ENCODE data around the gene SPON2.
A peak's percentile ranks its signal among the peaks of the same experiment; 100 is the strongest.
"Not testable (repeated sequence)": the region's sequence is repeated elsewhere in the genome, so short reads cannot be mapped to it uniquely, and the experiment has no call there.

The SPON2 gene

DNA sequence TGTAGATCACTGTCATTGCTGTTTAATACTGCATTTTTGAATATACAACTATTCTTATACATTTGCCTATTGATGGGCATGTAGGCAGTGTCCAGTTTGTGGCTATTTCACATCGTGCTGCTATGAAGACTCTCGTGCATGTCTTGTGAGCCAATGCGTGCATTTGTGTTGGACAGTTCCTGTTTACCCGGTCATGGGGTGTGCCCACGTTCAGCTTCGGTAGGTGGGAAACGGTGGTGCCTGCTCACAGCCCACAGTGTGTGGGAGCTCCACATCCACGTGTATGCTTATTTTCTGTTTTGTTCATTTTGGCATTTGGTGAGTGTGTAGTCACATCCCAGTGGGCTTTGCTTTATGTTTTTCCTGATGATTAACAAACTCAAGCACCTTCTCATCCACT is 39.4 kb downstream of the SPON2 start:
- no peak for FAIRE-seq
- no peak for DNase-seq (ENCODE audit: insufficient read length, low spot score)
- TF ChIP-seq, protein P1, sequence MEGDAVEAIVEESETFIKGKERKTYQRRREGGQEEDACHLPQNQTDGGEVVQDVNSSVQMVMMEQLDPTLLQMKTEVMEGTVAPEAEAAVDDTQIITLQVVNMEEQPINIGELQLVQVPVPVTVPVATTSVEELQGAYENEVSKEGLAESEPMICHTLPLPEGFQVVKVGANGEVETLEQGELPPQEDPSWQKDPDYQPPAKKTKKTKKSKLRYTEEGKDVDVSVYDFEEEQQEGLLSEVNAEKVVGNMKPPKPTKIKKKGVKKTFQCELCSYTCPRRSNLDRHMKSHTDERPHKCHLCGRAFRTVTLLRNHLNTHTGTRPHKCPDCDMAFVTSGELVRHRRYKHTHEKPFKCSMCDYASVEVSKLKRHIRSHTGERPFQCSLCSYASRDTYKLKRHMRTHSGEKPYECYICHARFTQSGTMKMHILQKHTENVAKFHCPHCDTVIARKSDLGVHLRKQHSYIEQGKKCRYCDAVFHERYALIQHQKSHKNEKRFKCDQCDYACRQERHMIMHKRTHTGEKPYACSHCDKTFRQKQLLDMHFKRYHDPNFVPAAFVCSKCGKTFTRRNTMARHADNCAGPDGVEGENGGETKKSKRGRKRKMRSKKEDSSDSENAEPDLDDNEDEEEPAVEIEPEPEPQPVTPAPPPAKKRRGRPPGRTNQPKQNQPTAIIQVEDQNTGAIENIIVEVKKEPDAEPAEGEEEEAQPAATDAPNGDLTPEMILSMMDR (IDR thresholded peaks at IDR 0.05; ENCODE audit: insufficient read depth, missing control alignments) = no peak

DNA sequence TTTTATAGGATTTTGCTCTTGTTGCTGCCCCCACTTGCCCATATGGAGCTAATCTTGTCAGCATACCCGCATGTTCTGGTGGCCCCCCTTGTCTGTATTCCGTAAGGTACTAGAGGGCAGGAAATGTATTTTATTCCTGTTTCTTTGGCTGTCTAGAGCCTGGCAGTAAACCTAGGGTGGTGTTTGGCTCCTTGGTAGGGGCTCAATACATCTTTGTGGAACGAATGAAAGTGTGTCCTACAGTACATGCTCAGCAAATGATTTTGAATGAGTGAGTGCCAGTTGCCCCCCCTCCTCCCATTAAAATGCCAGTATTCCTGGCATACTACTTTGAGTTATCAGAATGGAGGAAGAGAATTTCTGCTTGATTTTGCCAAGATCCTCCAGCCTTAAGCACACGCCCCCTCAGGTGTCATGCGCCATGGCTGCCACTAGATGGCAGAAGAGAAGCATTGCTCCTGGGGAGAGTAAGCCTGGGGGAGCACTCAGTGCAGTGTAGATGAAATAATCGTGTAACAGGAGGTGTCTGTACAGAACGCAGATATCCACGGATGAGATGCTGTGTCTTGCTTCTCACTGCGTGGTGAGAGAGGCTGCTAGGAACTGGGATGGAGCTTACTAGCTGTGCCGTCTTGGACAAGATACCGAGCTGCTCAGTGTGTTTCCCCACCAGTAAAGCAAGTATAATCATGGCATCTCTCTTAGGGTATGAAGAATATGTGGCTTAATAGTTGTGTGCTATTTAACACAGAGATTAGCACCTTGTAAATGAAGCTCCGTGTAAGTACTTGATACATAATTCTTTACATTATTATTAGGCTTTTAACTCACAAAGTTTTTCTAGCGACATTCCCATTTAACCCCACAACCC is 41.8 kb downstream of the SPON2 start:
- TF ChIP-seq, protein P1 (IDR thresholded peaks at IDR 0.05; ENCODE audit: insufficient read depth, missing control alignments) = peak; percentile 99
- FAIRE-seq = peak; percentile 44

DNA sequence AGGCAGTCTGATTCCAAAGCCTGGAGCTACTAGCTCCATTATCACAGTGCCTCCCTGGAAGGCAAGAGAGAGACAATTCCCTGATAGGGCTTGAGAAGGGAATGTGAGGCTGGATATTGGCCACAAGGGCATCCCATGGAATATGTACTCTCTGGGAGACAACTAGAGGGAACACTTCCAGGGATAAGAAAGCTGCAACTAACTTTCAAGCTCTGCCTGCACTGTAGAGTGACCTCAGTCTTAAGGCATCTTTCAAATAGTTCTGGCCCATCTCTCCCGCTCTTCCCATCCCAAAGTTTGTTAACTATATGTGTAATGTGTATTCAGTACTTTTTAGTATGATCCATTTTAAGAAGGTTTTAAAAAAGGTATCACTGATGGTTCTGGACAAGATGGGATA is 45.9 kb downstream of the SPON2 start:
- no peak for FAIRE-seq
- TF ChIP-seq, protein P1 (IDR thresholded peaks at IDR 0.05; ENCODE audit: insufficient read depth, missing control alignments) = no peak
- no peak for DNase-seq (ENCODE audit: insufficient read length, low spot score)

More for the DNA sequence above, 41.8 kb downstream of the SPON2 start:
- no peak for DNase-seq (ENCODE audit: insufficient read length, low spot score)

DNA sequence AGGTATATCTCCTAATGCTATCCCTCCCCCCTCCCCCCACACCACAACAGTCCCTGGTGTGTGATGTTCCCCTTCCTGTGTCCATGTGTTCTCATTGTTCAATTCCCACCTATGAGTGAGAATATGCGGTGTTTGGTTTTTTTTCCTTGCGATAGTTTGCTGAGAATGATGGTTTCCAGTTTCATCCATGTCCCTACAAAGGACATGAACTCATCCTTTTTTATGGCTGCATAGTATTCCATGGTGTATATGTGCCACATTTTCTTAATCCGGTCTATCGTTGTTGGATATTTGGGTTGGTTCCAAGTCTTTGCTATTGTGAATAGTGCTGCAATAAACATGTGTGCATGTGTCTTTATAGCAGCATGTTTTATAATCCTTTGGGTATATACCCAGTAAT is 46.9 kb downstream of the SPON2 start:
- not testable (repeated sequence) for FAIRE-seq; DNase-seq (ENCODE audit: insufficient read length, low spot score)

DNA sequence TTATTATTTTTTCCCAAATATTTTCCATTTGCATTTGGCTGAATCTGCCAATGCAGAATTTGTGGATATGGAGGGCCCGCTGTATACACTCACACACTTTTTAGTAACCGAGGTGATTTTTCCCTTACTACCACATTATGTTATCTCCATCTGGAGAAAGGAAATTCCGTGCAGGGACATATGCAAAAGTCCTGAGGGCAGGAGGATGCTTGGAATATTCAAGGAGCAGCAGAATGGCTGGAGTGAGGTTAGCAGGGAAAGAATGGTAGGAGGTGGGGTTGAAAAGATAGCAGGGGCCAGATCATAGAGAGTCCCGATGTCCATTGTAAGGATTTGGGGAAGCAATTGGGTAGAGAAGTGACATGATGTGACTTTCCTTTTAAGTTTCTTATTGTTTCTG is 47.6 kb downstream of the SPON2 start:
- FAIRE-seq (no peak), DNase-seq (ENCODE audit: insufficient read length, low spot score) (no peak)
- TF ChIP-seq, protein P1 (IDR thresholded peaks at IDR 0.05; ENCODE audit: insufficient read depth, missing control alignments) = no peak

DNA sequence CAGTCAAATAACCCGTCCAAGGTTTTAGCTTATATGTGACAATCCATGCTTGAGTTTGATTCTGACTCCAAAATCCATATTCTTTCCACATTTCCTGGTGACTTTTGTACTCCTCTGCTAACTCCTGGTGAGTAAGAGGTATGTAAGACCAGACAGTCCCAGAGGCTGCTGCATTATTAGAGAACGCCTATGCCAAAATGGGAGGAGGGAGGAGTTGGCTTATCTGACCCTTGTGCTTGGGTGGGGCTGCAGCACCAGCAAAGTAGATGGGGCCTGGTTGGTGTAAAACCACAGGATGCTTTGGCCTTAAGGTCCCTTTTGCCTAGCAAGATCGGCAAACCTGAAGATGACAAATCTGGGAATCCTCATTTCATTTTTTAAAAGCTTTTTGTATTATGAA is 49.9 kb downstream of the SPON2 start:
- DNase-seq (ENCODE audit: insufficient read length, low spot score) (no peak), FAIRE-seq (no peak)
- TF ChIP-seq, protein P1 (IDR thresholded peaks at IDR 0.05; ENCODE audit: insufficient read depth, missing control alignments) = no peak
